GM12878 (cell line): ENCODE measurements around the gene TXNRD1. TPM values are rescaled to one million over a fixed set of nuclear protein-coding genes. Genes with fewer than 3 reads are reported as not detected.

Experiments used
- ATAC-seq: fragments of 200-7000 bp; cut with Tn5 transposase; 3 replicates; pipeline ENCODE4 v1.9.1; 2020; ENCODE audit warnings: mild to moderate bottlenecking, moderate library complexity
- BruUV-seq: library from RNA; stranded (reverse); fragments of 400-500 nt; replicated peaks from 2 replicates; lab custom pipeline; 2021; lab: Mats Ljungman, UMichigan
- CTCF ChIA-PET: fragments of 300-600 bp; sonication (Branson Sonifier 250); formaldehyde crosslinking; extraction: SDS; loops from one replicate; lab custom pipeline; 2021; ENCODE audit warnings: inconsistent platforms; lab: Yijun Ruan, JAX
- POLR2A ChIA-PET: fragments of 350-600 bp; formaldehyde crosslinking; extraction: SDS; loops from one replicate; lab custom pipeline; 2021; ENCODE audit warnings: inconsistent platforms; lab: Charles Lee
- RAD21 ChIA-PET: fragments of 300-600 bp; sonication (Branson Sonifier 250); formaldehyde crosslinking; loops from one replicate; lab custom pipeline; 2023; ENCODE audit warnings: antibody characterized with exemption; ENCODE audit not compliant: unreplicated experiment; lab: Charles Lee
- SMC1A ChIA-PET: fragments of 300-600 bp; sonication (Branson Sonifier 250); formaldehyde crosslinking; loops from one replicate; lab custom pipeline; 2023; ENCODE audit not compliant: unreplicated experiment, uncharacterized antibody; lab: Charles Lee
- DNase-seq: peaks from one replicate; pipeline ENCODE4 v3.0.0-alpha.2; 2011; ENCODE audit warnings: low read depth, low spot score
- FAIRE-seq: peaks from 3 replicates; lab custom pipeline; 2011; peaks lifted over from hg19 to GRCh38; lab: Jason Lieb, UNC
- H2AFZ ChIP-seq: 2 replicates; pipeline ENCODE4 v1.6.0; 2011; ENCODE audit warnings: low read depth, low read length, control low read depth; ENCODE audit not compliant: control insufficient read depth
- H3K27ac ChIP-seq: 2 replicates; pipeline ENCODE4 v1.5.1; 2011; ENCODE audit warnings: control low read depth; ENCODE audit not compliant: control insufficient read depth, insufficient read depth
- H3K27me3 ChIP-seq, 2 experiments: replicated peaks in 1 of 2; 2 replicates each; pipeline versions ENCODE4 v1.6.0 to v1.6.1; 2011; ENCODE audit warnings: low read length in 1 of 2; ENCODE audit not compliant: control insufficient read depth in 2 of 2, insufficient read depth in 2 of 2
- H3K36me3 ChIP-seq, 2 experiments: 2 replicates each; pipeline ENCODE4 v1.5.1; 2011; ENCODE audit warnings: low read length in 1 of 2; ENCODE audit not compliant: control insufficient read depth in 2 of 2, insufficient read depth in 2 of 2
- H3K4me1 ChIP-seq: 2 replicates; pipeline ENCODE4 v1.6.1; 2011; ENCODE audit warnings: mild to moderate bottlenecking, low read length, moderate library complexity, mixed read lengths; ENCODE audit not compliant: control insufficient read depth, insufficient read depth
- H3K4me2 ChIP-seq: 2 replicates; pipeline ENCODE4 v1.6.0; 2011; ENCODE audit warnings: control low read depth; ENCODE audit not compliant: control insufficient read depth, insufficient read depth
- H3K4me3 ChIP-seq: fragments of 200-600 bp; sonication (generic); 2 replicates; pipeline ENCODE4 v1.5.1; 2016
- H3K79me2 ChIP-seq: 2 replicates; pipeline ENCODE4 v1.6.0; 2011; ENCODE audit warnings: low read length; ENCODE audit not compliant: control insufficient read depth, insufficient read depth
- H3K9ac ChIP-seq: 2 replicates; pipeline ENCODE4 v1.8.0; 2011; ENCODE audit warnings: low read length, control low read depth, mixed read lengths; ENCODE audit not compliant: control insufficient read depth, insufficient read depth
- H3K9me3 ChIP-seq: replicated peaks from 3 replicates; pipeline ENCODE4 v1.5.1; 2011; ENCODE audit warnings: mild to moderate bottlenecking, low read length; ENCODE audit not compliant: control insufficient read depth, insufficient read depth
- H4K20me1 ChIP-seq: 2 replicates; pipeline ENCODE4 v1.6.0; 2011; ENCODE audit not compliant: control insufficient read depth, insufficient read depth
- CHD1 ChIP-seq: IDR thresholded peaks from 2 replicates; pipeline ENCODE4 v1.6.1; 2012; ENCODE audit warnings: low read depth, low read length, improper control_type of control experiment
- EP300 ChIP-seq, 2 experiments: fragments of 150-350 bp in 1 of 2; IDR thresholded peaks; 2 replicates each; pipeline ENCODE4 v1.6.1; 2011 to 2012; ENCODE audit warnings: low read depth in 2 of 2, low read length in 2 of 2, borderline replicate concordance in 1 of 2, improper control_type of control experiment in 1 of 2, inconsistent platforms in 1 of 2; ENCODE audit not compliant: control insufficient read depth in 1 of 2
- NFYA ChIP-seq: IDR thresholded peaks from 2 replicates; pipeline ENCODE4 v1.6.1; 2011; ENCODE audit warnings: low read depth, mild to moderate bottlenecking, low read length, improper control_type of control experiment, borderline replicate concordance
- NRF1 ChIP-seq: conservative IDR thresholded peaks from 2 replicates; pipeline ENCODE4 v1.6.1; 2011; ENCODE audit warnings: mild to moderate bottlenecking, low read depth, low read length, improper control_type of control experiment
- SUZ12 ChIP-seq: fragments of 200-600 bp; sonication (generic); IDR thresholded peaks from one replicate; pipeline ENCODE4 v1.6.1; 2018; ENCODE audit warnings: antibody characterized with exemption, mild to moderate bottlenecking; ENCODE audit not compliant: unreplicated experiment
- WGBS: methylation state at CpG from one replicate; pipeline ENCODE4 v1.1.6; 2016; ENCODE audit warnings: low lambda C conversion rate; ENCODE audit not compliant: insufficient replicate concordance, insufficient coverage; ENCODE audit errors: missing lambda C conversion rate; 5-methylcytosine and 5-hydroxymethylcytosine counted together
- in situ Hi-C: fragments of 300-500 bp; cut with MboI; formaldehyde crosslinking; loops from 9 replicates; pipeline ENCODE4 v1.14.3; 2018; ENCODE audit warnings: mixed read lengths
- intact Hi-C: fragments of 100-400 bp; cut with micrococcal nuclease; formaldehyde crosslinking; loops from one replicate; pipeline ENCODE4 v1.14.2; 2022; ENCODE audit not compliant: unreplicated experiment
- polyA plus RNA-seq, 11 experiments: library from polyadenylated mRNA; depleted of rRNA in 4 of 11; unstranded in 6 of 11; stranded (reverse) in 5 of 11; fragments of >200 nt; fragmentation: Nextera tagmentation in 4 of 11; fragmentation: Illumina TruSeq in 1 of 11; extraction: Ambion mirVana in 4 of 11; extraction: Trizol in 1 of 11; gene quantifications; 1 replicate in 1 of 11; 2 replicates in 10 of 11; pipeline versions ENCODE4 v1.2.1 to v1.2.3, GENCODE V29; 2011 to 2016; ENCODE audit warnings: inconsistent platforms in 2 of 11, missing spikeins in 2 of 11, low read depth in 1 of 11
- total RNA-seq, 4 experiments: library from RNA; depleted of rRNA in 3 of 4; stranded (reverse); fragments of >200 nt in 3 of 4; fragmentation: Illumina TruSeq in 1 of 4; extraction: Trizol in 1 of 4; gene quantifications; 2 replicates each; pipeline versions ENCODE4 v1.2.1 to v1.2.3, GENCODE V29; 2013 to 2021
- TF ChIP-seq, protein P1 (sequence below): IDR thresholded peaks from 2 replicates; pipeline ENCODE4 v1.6.1; 2012; ENCODE audit warnings: improper control_type of control experiment, low read depth, low read length; ENCODE audit not compliant: insufficient replicate concordance

TXNRD1 gene
- total and polyA plus RNA-seq, 10 of the 15 experiments (the other 5 are each of a cell fraction or from before 2014, with no cell fraction given) = 52.6 to 84.6 (median 67.8) TPM

- ChIA-PET RAD21 (interaction anchor here (3.1 kb wide), 1 partner anchor 13 kb away, joined by 41 read pairs; no protein-coding TSS in a partner anchor), SMC1A (interaction anchor here (1.3 to 3.9 kb wide), 3 partner anchors 10 to 28 kb away, joined by 3 to 58 read pairs (median 5); partner anchors contain the start of gene EID3), POLR2A (interaction anchor here (5.8 kb wide), 1 partner anchor 13 kb away, joined by 56 read pairs; no protein-coding TSS in a partner anchor)
- Histone ChIP-seq H3K36me3 (no peaks in the 10 kb centered on the region), H3K4me2 (no peak overlapping the region), H3K27ac (no peak overlapping the region), H4K20me1 (no peaks in the 10 kb centered on the region), H3K4me1 (peaks cover 11% of the 10 kb centered on the region), H2AFZ (no peak overlapping the region), H3K27me3 (no peaks in the 10 kb centered on the region)
- no peak for FAIRE-seq
- intact Hi-C loops = no loop called here
- no TSS peak for BruUV-seq
- in situ Hi-C loops = no loop called here
- WGBS = 93% methylated on average over 4 of the region's 4 CpGs
- TF ChIP-seq CHD1 = no peak
- no peak for TF ChIP-seq EP300 (IDR thresholded peaks at IDR 0.05; ENCODE audit: borderline replicate concordance in 1 of 2, control insufficient read depth in 1 of 2, low read depth in 2 of 2, low read length in 2 of 2)
- TF ChIP-seq SUZ12 = no peak
- TF ChIP-seq, protein P1, sequence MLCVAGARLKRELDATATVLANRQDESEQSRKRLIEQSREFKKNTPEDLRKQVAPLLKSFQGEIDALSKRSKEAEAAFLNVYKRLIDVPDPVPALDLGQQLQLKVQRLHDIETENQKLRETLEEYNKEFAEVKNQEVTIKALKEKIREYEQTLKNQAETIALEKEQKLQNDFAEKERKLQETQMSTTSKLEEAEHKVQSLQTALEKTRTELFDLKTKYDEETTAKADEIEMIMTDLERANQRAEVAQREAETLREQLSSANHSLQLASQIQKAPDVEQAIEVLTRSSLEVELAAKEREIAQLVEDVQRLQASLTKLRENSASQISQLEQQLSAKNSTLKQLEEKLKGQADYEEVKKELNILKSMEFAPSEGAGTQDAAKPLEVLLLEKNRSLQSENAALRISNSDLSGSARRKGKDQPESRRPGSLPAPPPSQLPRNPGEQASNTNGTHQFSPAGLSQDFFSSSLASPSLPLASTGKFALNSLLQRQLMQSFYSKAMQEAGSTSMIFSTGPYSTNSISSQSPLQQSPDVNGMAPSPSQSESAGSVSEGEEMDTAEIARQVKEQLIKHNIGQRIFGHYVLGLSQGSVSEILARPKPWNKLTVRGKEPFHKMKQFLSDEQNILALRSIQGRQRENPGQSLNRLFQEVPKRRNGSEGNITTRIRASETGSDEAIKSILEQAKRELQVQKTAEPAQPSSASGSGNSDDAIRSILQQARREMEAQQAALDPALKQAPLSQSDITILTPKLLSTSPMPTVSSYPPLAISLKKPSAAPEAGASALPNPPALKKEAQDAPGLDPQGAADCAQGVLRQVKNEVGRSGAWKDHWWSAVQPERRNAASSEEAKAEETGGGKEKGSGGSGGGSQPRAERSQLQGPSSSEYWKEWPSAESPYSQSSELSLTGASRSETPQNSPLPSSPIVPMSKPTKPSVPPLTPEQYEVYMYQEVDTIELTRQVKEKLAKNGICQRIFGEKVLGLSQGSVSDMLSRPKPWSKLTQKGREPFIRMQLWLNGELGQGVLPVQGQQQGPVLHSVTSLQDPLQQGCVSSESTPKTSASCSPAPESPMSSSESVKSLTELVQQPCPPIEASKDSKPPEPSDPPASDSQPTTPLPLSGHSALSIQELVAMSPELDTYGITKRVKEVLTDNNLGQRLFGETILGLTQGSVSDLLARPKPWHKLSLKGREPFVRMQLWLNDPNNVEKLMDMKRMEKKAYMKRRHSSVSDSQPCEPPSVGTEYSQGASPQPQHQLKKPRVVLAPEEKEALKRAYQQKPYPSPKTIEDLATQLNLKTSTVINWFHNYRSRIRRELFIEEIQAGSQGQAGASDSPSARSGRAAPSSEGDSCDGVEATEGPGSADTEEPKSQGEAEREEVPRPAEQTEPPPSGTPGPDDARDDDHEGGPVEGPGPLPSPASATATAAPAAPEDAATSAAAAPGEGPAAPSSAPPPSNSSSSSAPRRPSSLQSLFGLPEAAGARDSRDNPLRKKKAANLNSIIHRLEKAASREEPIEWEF = no peak
- TF ChIP-seq NFYA = no peak
- TF ChIP-seq NRF1 = no peak
- TF ChIP-seq, all 136 proteins: peak for 0
- ATAC-seq (no peak), DNase-seq (no peak)
- Histone ChIP-seq H3K9ac (no peak overlapping the region), H3K9me3 (no peaks in the 10 kb centered on the region), H3K4me3 (no peak overlapping the region), H3K79me2 (no peaks in the 10 kb centered on the region)
- CTCF ChIA-PET = interaction anchor here (0.7 to 2.5 kb wide), 3 partner anchors 13 to 53 kb away, joined by 3 to 24 read pairs (median 3); no protein-coding TSS in a partner anchor
Observed at GRCh38 chr12:104274811-104275210, 59.2 kb downstream of the TXNRD1 start.
